HG03354 (cell line): Measurements from ENCODE around the gene ARHGAP42.

Experiments used
- ATAC-seq: cut with Tn5 transposase; IDR thresholded peaks from one replicate; pipeline ENCODE4 v1.9.1; 2021; ENCODE audit warnings: mild to moderate bottlenecking; ENCODE audit not compliant: unreplicated experiment, poor library complexity, severe bottlenecking

Gene ARHGAP42

GRCh38 chr11:100855466-100856067 is 168.5 kb downstream of the ARHGAP42 start:
- peak; percentile 79 for ATAC-seq

DNA sequence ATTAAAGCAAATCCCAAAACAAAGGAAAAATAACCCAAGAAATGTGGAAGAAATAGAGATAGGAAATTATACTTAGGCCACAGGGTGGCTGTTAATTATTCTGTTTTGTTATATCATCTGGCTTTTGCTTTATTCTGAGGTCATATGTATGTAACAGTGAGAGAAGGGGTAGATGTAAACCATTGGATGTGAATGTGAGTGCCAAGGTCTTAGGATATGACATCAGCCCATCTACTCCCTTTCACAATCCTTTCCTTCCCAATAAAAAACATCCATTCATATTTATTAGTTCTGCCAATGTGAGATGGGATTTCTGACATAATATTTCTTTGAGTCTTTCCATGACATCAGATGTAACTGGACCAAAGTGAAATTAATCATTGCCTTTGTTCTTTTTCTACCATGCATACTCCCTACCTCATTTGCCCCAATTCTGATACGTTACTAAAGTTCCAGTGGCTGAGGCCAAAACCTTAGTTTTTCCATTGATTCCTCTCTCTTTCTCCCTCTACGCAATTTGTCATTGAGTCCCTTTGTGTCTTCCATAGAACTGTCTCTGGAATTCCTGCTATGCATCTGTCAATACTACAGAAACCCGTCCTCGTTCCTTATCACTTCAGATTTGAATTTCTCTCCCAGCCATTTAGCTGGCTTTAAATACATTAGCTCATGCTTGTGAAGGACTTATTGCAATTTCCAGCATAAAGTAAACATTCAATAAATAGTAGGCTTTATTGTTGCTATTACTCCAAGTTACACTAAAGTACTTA is 170.3 kb downstream of the ARHGAP42 start:
- no peak for ATAC-seq

DNA sequence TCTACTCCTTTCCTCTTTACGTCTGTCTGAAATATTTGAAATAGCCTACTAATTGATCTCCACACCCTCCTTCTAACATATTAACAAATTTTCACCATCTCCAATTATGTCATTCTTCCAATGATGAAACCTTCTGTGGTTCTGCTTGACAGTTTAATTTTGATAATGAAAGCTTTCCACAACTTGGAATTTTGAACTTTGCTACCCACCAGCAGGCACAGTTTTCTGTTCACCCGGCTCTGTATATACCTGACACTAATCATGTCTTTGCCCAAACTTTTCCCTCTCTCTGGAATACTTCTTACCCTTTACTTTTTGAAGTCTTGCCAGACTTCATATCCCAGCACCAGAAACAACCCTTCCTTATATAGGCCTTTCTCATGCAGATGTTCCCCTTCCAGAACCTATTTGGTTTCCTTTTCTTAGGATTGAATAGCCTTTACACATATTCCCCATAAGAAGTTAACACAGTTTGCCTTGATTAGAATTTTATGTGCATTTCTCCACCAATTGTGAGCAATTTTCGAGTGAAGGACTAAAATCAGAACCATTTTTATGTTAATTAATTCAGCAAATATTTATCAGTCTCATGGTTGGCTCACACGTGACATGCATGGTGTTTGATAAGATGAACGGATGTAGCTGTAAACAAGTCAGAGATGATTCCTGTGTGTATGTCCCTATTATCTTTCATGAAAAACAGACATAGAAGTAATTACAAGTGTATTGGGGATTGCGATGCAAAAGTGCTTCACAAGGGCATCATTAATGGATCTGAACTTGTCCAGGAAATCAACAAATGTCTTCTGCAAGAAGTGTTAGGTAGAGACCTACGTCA is 173.4 kb downstream of the ARHGAP42 start:
- no peak for ATAC-seq

DNA sequence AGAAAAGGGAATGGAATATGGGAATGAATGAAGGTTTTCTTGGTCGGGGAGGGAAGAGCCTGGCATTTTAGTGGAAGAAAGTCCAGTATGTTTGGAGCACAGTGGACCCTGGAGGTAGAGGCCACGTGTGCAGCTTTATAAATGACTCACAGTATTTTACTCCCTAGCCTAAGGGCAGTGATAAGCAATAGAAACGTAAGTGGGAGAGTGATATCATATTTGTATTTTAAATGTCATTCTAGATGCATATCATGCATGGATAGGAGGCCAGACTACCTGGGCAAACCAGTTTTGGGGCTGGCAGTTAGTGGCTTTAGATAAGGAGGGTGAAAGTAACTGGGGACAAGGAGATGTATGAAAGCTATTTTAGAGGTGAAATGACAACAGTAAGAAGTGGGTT is 174.1 kb downstream of the ARHGAP42 start:
- no peak for ATAC-seq

- peak; percentile 83 for ATAC-seq
Observed at GRCh38 chr11:100863080-100863581, 176.0 kb downstream of the ARHGAP42 start.

DNA sequence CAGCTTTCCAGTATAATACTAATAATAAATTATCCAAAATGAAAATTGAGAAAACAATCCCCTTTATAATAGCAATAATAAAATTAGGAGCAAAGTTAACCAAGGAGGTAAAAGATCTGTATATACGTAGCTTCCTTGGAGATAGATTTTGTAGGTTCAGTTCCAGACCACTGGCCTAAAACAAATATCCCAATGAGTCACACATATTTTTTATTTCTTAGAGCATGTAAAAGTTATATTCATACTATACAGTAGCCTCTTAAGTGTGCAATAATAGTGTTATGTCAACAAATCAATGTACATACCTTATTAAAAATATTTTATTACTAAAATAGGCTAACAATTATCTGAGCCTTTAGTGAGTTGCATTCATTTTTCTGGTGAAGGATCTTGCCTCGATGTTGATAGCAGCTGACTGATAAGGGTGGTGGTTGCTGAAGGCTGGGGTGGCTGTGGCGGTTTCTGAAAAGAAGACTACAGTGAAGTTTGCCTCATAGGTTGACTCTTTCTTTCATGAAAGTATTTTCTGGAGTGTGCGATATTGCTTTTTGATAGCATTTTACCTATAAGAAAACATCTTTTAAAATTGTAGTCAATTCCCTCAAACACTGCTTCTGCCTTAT is 178.5 kb downstream of the ARHGAP42 start:
- no peak for ATAC-seq

- no peak for ATAC-seq
Observed at GRCh38 chr11:100866453-100866852, 179.4 kb downstream of the ARHGAP42 start.

DNA sequence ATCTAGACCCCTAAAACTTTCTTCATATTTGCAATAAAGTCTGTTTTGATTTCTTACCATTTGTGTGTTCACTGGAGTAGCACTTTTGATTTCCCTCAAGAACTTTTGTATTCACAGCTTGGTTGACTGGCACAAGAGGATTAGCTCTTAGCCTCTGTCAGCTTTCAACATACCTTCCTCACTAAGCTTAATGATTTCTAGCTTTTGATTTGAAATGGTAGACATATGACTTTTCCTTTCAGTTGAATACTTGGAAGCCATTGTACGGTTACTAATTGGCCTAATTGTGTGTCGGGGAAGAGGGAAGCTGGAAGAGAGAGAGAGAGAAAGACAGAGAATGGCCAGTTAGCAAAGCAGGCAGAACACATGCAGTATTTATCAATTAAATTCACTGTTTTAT is 180.5 kb downstream of the ARHGAP42 start:
- no peak for ATAC-seq

DNA sequence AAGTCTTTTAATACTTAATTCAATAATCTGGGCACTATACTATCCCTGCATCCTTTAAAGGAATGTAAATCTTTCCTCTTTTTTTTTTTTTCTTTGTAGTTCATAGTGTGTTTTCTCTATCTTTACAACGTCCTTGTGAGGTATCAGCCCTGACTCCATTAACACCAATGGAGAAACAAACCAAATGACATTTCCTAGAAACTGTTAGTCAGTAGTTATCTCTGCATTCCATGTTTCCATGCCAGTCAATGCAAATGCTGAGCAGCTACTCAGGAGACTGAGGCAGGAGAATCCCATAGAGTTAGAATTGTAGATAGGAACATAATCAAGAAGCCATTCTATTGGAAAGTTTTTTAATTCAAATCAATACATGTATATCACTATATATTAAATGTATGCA is 182.2 kb downstream of the ARHGAP42 start:
- ATAC-seq, result no peak

DNA sequence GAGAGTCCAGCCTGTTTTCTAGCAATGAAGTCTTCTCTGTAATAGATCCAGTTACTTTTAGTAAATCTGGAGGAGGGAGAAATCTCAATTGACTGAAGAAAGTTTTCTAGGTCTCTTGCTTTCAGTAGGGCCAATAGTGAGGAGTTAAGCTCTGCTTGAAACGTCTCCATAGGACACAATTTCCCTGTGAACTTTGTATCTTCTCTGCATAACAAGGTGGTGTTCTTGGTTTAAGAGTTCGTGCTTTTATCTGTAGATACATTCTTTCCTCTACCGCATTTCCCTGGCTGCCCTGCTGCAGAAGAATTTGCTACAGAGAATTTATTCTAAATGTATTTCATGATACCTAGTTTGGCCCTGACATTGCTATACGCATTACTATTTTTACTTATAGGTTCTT is 183.1 kb downstream of the ARHGAP42 start:
- ATAC-seq, result no peak

DNA sequence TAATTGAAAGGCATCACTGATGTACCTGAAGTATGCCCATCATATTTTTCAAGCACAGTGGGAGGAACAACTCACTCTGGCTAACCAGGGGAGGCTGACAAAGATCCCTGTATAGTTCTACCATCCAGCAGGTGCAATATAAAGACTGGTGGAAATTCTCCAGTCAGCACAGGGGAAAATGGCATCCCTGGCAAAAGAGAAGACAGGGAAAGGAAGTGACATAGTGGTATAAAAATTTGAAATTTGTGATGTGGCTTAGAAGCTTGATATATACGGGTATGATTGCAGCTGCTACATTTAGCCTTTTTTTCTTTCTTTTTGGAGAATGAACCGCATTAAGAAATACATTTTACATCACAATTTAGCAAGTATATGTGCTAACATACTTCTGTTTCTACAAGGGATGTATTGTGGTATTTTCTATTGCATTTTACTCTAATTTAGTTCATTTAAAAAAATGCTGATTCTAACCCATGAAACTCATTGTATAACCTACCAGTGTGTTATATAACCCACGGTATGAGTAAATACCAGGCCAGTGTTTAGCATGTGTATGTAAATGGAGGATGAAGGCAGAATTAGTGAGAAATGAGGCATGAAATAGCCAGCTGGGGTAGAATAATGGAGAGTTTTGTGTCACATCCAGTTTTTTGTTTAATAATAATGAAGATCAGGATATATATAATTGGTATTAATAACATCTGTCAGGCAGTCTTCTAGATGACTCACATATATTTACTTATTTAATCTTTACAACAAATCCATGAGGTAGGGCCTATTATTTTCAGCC is 186.1 kb downstream of the ARHGAP42 start:
- no peak for ATAC-seq

DNA sequence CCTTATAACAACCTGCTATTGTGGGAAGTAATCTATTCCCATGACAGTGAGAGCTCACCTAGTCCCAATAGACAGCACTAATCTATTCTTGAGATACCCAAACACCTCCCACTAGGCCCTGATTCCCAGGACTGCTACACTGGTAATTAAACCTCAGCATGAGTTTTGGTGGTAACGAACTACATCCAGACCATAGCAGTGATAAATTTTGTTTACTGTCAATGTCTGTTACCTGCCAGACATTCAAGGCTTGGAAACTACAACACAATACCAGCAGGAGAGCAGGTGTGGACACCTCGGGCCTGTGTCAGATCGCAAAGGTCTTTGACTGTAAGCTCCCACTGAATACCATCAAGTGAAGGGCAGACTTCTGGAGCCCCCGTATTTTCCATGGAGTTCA is 187.1 kb downstream of the ARHGAP42 start:
- no peak for ATAC-seq

- ATAC-seq, result no peak
Observed at GRCh38 chr11:100875521-100875869, 188.4 kb downstream of the ARHGAP42 start.

DNA sequence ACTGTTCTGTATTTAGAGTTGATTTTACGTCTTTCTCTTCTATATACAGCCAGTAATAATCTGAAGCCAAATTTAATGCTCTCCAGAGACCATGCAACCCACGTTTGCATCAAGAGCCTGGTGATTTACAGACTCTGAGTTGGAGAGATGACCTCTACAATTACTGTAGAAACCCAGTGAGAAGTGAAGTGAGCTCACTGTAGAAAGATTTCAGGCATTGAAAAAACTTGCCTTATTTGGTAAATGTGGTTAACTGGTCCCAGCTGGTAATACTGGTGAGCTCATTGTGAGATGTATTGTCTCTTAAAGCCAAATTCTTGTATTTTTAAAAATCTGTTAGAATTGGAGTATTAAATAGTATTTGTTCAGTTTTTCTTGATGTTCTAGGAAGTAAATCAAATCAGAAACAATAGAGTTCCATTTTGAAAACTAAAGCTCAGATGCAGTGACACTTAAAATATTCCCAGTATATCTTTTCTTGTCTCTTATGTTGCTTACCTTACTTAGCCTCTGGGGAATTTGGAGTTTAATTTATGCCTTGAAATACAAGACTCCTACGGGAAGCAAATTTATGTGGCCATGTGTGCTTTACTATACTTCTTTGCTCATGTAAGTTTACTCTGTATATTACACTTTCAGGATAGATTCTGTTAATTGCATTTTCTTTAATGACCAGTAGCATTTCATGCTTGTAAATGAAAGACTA is 189.9 kb downstream of the ARHGAP42 start:
- peak; percentile 75 for ATAC-seq

- no peak for ATAC-seq
Observed at GRCh38 chr11:100878474-100878873, 191.4 kb downstream of the ARHGAP42 start.

DNA sequence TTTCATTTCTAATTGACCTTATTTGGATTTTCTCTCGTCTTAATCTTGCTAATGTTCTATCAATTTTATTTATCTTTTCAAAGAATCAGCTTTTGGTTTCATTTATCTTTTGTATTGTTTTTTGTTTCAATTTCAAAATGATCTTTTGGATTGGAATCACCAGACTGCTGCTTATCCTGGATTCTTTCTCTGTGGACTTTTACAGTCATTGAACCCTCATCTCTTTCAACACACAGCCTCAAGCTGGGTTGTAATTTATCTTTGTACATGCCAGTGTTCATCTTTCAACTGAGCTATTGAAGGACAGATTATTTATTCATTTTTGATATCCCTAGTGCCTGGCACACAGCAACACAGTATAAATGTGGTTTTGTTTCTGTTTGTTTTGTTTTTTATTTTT is 195.9 kb downstream of the ARHGAP42 start:
- no peak for ATAC-seq

- no peak for ATAC-seq
Observed at GRCh38 chr11:100883830-100884229, 196.7 kb downstream of the ARHGAP42 start.

DNA sequence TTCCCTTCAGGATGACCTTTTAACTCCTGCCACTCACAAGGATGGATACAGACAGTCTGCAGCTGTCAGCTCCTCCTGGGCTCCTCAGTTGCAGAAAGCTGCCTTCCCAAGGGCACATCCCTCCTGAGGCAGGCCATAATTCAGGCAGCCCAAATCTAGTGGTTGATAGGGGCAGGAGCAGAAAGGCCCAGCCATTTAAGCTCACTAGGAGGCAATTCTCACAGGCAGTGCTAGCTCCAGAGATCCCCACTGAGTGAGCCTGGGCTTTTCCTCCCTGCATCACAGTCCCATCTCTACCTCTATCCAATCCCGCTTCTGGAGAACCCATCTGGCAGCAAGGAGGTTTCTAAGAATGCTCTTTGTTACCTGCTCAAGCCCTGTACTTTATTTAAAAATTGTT is 200.6 kb downstream of the ARHGAP42 start:
- no peak for ATAC-seq

- ATAC-seq, result no peak
Observed at GRCh38 chr11:100888836-100889235, 201.7 kb downstream of the ARHGAP42 start.
